DND-41 (cell line): Measurements from ENCODE around the gene ARAF.

Source experiments
- CTCF ChIP-seq: IDR thresholded peaks from 2 replicates; pipeline ENCODE4 v1.5.1; 2012; ENCODE audit warnings: borderline replicate concordance, low read length, moderate library complexity, mild to moderate bottlenecking; ENCODE audit not compliant: poor library complexity, severe bottlenecking; ENCODE audit errors: extremely low read depth
- EZH2 ChIP-seq: IDR thresholded peaks from 3 replicates; pipeline ENCODE4 v1.6.1; 2012; ENCODE audit warnings: borderline replicate concordance, low read depth, mild to moderate bottlenecking, moderate library complexity, low read length, inconsistent platforms; ENCODE audit not compliant: severe bottlenecking

- no peak for TF ChIP-seq CTCF
- TF ChIP-seq EZH2 = no peak
These were observed 700 bp downstream of the ARAF start for GRCh38 chrX:47561659-47562151.
